Measurements from ENCODE around the gene MAP6.

Gene MAP6

GRCh38 chr11:75549370-75549958, 119.4 kb downstream of the MAP6 start:
- no peak for DNase-seq (ENCODE audit: low read depth in 2 of 2)
- TF ChIP-seq CTCF (IDR thresholded peaks at IDR 0.05; ENCODE audit: low read depth, low read length) = no peak
- no peak overlapping the region for H3K4me3 ChIP-seq (replicated peaks in 1 of 2; ENCODE audit: low read depth in 2 of 2, low read length in 2 of 2)

- DNase-seq (ENCODE audit: low read depth in 2 of 2) = no peak
- no peak overlapping the region for H3K4me3 ChIP-seq (replicated peaks in 1 of 2; ENCODE audit: low read depth in 2 of 2, low read length in 2 of 2)
- TF ChIP-seq CTCF (IDR thresholded peaks at IDR 0.05; ENCODE audit: low read depth, low read length) = no peak
Observed at GRCh38 chr11:75548595-75549272, 120.1 kb downstream of the MAP6 start.

- TF ChIP-seq CTCF (IDR thresholded peaks at IDR 0.05; ENCODE audit: low read depth, low read length) = peak; percentile 81
- peak; percentile 73 to 79 for DNase-seq (ENCODE audit: low read depth in 2 of 2)
- H3K4me3 ChIP-seq (replicated peaks in 1 of 2; ENCODE audit: low read depth in 2 of 2, low read length in 2 of 2) = no peak overlapping the region
Observed at GRCh38 chr11:75547617-75548058, 121.2 kb downstream of the MAP6 start.

GRCh38 chr11:75547177-75547576, 121.7 kb downstream of the MAP6 start:
- no peak for DNase-seq (ENCODE audit: low read depth in 2 of 2)
- TF ChIP-seq CTCF (IDR thresholded peaks at IDR 0.05; ENCODE audit: low read depth, low read length) = no peak
- no peak overlapping the region for H3K4me3 ChIP-seq (replicated peaks in 1 of 2; ENCODE audit: low read depth in 2 of 2, low read length in 2 of 2)

GRCh38 chr11:75543806-75544205, 125.0 kb downstream of the MAP6 start:
- TF ChIP-seq CTCF (IDR thresholded peaks at IDR 0.05; ENCODE audit: low read depth, low read length) = no peak
- no peak overlapping the region for H3K4me3 ChIP-seq (replicated peaks in 1 of 2; ENCODE audit: low read depth in 2 of 2, low read length in 2 of 2)
- no peak for DNase-seq (ENCODE audit: low read depth in 2 of 2)

- no peak for DNase-seq (ENCODE audit: low read depth in 2 of 2)
- no peak overlapping the region for H3K4me3 ChIP-seq (replicated peaks in 1 of 2; ENCODE audit: low read depth in 2 of 2, low read length in 2 of 2)
- TF ChIP-seq CTCF (IDR thresholded peaks at IDR 0.05; ENCODE audit: low read depth, low read length) = no peak
Observed at GRCh38 chr11:75542088-75542438, 126.8 kb downstream of the MAP6 start.

All from cardiac fibroblast (primary cell).